H9 (cell line): ENCODE data around the gene PLSCR4. TPM values are rescaled to one million over a fixed set of nuclear protein-coding genes. Genes with fewer than 3 reads are reported as not detected.
A peak's percentile ranks its signal among the peaks of the same experiment; 100 is the strongest.

ENCODE experiments used
- DNase-seq: peaks from one replicate; pipeline ENCODE4 v3.0.0-alpha.2; 2017
- H2AFZ ChIP-seq: one replicate; pipeline ENCODE4 v1.6.1; 2013; ENCODE audit warnings: mild to moderate bottlenecking, low read length, control low read depth, moderate library complexity
- H2AK5ac ChIP-seq: 2 replicates; pipeline ENCODE4 v1.6.1; 2013; ENCODE audit warnings: low read length, control low read depth, mixed read lengths; ENCODE audit not compliant: insufficient read length
- H2BK120ac ChIP-seq: one replicate; pipeline ENCODE4 v1.6.1; 2013; ENCODE audit warnings: low read depth, mild to moderate bottlenecking, low read length, control low read depth, inconsistent platforms; ENCODE audit not compliant: poor library complexity, severe bottlenecking
- H2BK12ac ChIP-seq: 2 replicates; pipeline ENCODE4 v1.6.1; 2013; ENCODE audit warnings: low read length, control low read depth, mixed read lengths, low read depth; ENCODE audit not compliant: insufficient read length
- H2BK15ac ChIP-seq: 2 replicates; pipeline ENCODE4 v1.6.1; 2013; ENCODE audit warnings: low read depth, low read length, control low read depth
- H2BK20ac ChIP-seq: one replicate; pipeline ENCODE4 v1.6.1; 2013; ENCODE audit warnings: low read depth, mild to moderate bottlenecking, low read length, control low read depth, inconsistent platforms; ENCODE audit not compliant: poor library complexity, severe bottlenecking
- H2BK5ac ChIP-seq: 2 replicates; pipeline ENCODE4 v1.6.1; 2013; ENCODE audit warnings: low read length, control low read depth, mixed read lengths; ENCODE audit not compliant: insufficient read length
- H3K14ac ChIP-seq: 2 replicates; pipeline ENCODE4 v1.6.1; 2013; ENCODE audit warnings: low read length, control low read depth; ENCODE audit not compliant: insufficient read depth
- H3K18ac ChIP-seq: 2 replicates; pipeline ENCODE4 v1.6.1; 2013; ENCODE audit warnings: low read depth, mild to moderate bottlenecking, mixed read lengths, low read length, control low read depth; ENCODE audit not compliant: insufficient read length
- H3K23ac ChIP-seq: 2 replicates; pipeline ENCODE4 v1.6.1; 2013; ENCODE audit warnings: low read length, control low read depth, mixed read lengths, low read depth; ENCODE audit not compliant: insufficient read length
- H3K23me2 ChIP-seq: 2 replicates; pipeline ENCODE4 v1.6.1; 2013; ENCODE audit warnings: low read depth, mild to moderate bottlenecking, mixed read lengths, low read length, control low read depth; ENCODE audit not compliant: insufficient read length, poor library complexity, severe bottlenecking
- H3K27ac ChIP-seq: 2 replicates; pipeline ENCODE4 v1.5.1; 2013; ENCODE audit warnings: low read length, control low read depth, mixed read lengths, low read depth; ENCODE audit not compliant: insufficient read length
- H3K27me3 ChIP-seq: 2 replicates; pipeline ENCODE4 v1.6.1; 2013; ENCODE audit warnings: low read length, control low read depth, inconsistent platforms; ENCODE audit not compliant: insufficient read depth
- H3K4ac ChIP-seq: 2 replicates; pipeline ENCODE4 v1.6.1; 2013; ENCODE audit warnings: low read depth, mild to moderate bottlenecking, control low read depth, inconsistent platforms, low read length, moderate library complexity
- H3K4me1 ChIP-seq: 2 replicates; pipeline ENCODE4 v1.6.1; 2013; ENCODE audit warnings: low read length, control low read depth, inconsistent platforms; ENCODE audit not compliant: insufficient read depth
- H3K4me2 ChIP-seq: 2 replicates; pipeline ENCODE4 v1.6.1; 2013; ENCODE audit warnings: low read length, control low read depth, mixed read lengths; ENCODE audit not compliant: insufficient read length, insufficient read depth
- H3K56ac ChIP-seq: 2 replicates; pipeline ENCODE4 v1.6.1; 2013; ENCODE audit warnings: low read depth, mild to moderate bottlenecking, mixed read lengths, low read length, control low read depth; ENCODE audit not compliant: insufficient read length
- H3K79me1 ChIP-seq: 2 replicates; pipeline ENCODE4 v1.6.1; 2013; ENCODE audit warnings: low read depth, mild to moderate bottlenecking, moderate library complexity, low read length, control low read depth, inconsistent platforms; ENCODE audit not compliant: insufficient read depth, poor library complexity, severe bottlenecking
- H3K79me2 ChIP-seq: 2 replicates; pipeline ENCODE4 v1.6.1; 2013; ENCODE audit warnings: low read length, control low read depth, inconsistent platforms; ENCODE audit not compliant: insufficient read depth
- H3K9ac ChIP-seq: 2 replicates; pipeline ENCODE4 v1.6.1; 2013; ENCODE audit warnings: low read length, control low read depth, mixed read lengths; ENCODE audit not compliant: insufficient read length; ENCODE audit errors: extremely low read depth
- H3K9me3 ChIP-seq: one replicate; pipeline ENCODE4 v1.6.1; 2013; ENCODE audit warnings: low read depth, low read length, inconsistent platforms; ENCODE audit not compliant: control insufficient read depth
- H3T11ph ChIP-seq: one replicate; pipeline ENCODE4 v1.6.1; 2013; ENCODE audit warnings: mild to moderate bottlenecking, low read length, control low read depth, inconsistent platforms
- H4K20me1 ChIP-seq: one replicate; pipeline ENCODE4 v1.6.1; 2013; ENCODE audit not compliant: control insufficient read depth, insufficient read length, insufficient read depth
- H4K5ac ChIP-seq: 2 replicates; pipeline ENCODE4 v1.6.1; 2013; ENCODE audit warnings: low read depth, mild to moderate bottlenecking, mixed read lengths, low read length, control low read depth; ENCODE audit not compliant: insufficient read length
- H4K8ac ChIP-seq: replicated peaks from 2 replicates; pipeline ENCODE4 v1.6.1; 2013; ENCODE audit warnings: low read length, control low read depth, mixed read lengths, low read depth; ENCODE audit not compliant: insufficient read length
- H4K91ac ChIP-seq: 2 replicates; pipeline ENCODE4 v1.6.1; 2013; ENCODE audit warnings: low read depth, mild to moderate bottlenecking, moderate library complexity, mixed read lengths, low read length, control low read depth; ENCODE audit not compliant: insufficient read length
- H3K27ac Mint-ChIP-seq, 3 experiments: 2 replicates in 2 of 3; 3 replicates in 1 of 3; pipeline ENCODE4 v1.8.0; 2020 to 2021; ENCODE audit warnings: mixed read lengths in 3 of 3, mild to moderate bottlenecking in 1 of 3, moderate library complexity in 1 of 3
- H3K27me3 Mint-ChIP-seq: 2 replicates; pipeline ENCODE4 v1.8.0; 2021; ENCODE audit warnings: low read depth, mild to moderate bottlenecking, moderate library complexity, mixed read lengths
- H3K36me3 Mint-ChIP-seq, 3 experiments: 2 replicates in 2 of 3; 3 replicates in 1 of 3; pipeline ENCODE4 v1.8.0; 2020 to 2021; ENCODE audit warnings: low read depth in 3 of 3, mixed read lengths in 3 of 3; ENCODE audit not compliant: insufficient read depth in 1 of 3
- H3K4me1 Mint-ChIP-seq, 2 experiments: 2 replicates each; pipeline ENCODE4 v1.8.0; 2020; ENCODE audit warnings: mixed read lengths in 2 of 2
- H3K4me3 Mint-ChIP-seq, 2 experiments: 2 replicates in 1 of 2; 3 replicates in 1 of 2; pipeline ENCODE4 v1.8.0; 2020 to 2021; ENCODE audit warnings: mild to moderate bottlenecking in 2 of 2, mixed read lengths in 2 of 2, moderate library complexity in 1 of 2
- H3K9me3 Mint-ChIP-seq, 2 experiments: 2 replicates in 1 of 2; 3 replicates in 1 of 2; pipeline ENCODE4 v1.8.0; 2020; ENCODE audit warnings: mild to moderate bottlenecking in 2 of 2, mixed read lengths in 2 of 2, moderate library complexity in 1 of 2
- CTCF ChIP-seq: fragments of 200-600 bp; sonication (generic); conservative IDR thresholded peaks from 3 replicates; pipeline ENCODE4 v1.8.0; 2021; ENCODE audit warnings: antibody characterized with exemption, mild to moderate bottlenecking
- WGBS: extraction: QIAGEN DNeasy Blood & Tissue Kit; methylation state at CpG from one replicate; pipeline ENCODE4 v1.1.7; 2013; ENCODE audit warnings: missing lambda C conversion rate, low lambda C conversion rate, mixed read lengths; ENCODE audit not compliant: insufficient read length; ENCODE audit errors: extremely low coverage; 5-methylcytosine and 5-hydroxymethylcytosine counted together
- total RNA-seq: library from RNA; stranded (reverse); gene quantifications from 2 replicates; pipeline ENCODE4 v1.2.1, GENCODE V29; 2021

PLSCR4 gene
- total RNA-seq, 1 experiment from 2014 or later = 1.2 TPM

- Histone ChIP-seq H2AFZ (no peak overlapping the region), H3T11ph (no peak overlapping the region), H3K27ac (no peak overlapping the region), H2AK5ac (no peak overlapping the region), H3K9me3 (no peaks in the 10 kb centered on the region), H2BK120ac (no peak overlapping the region), H3K14ac (no peak overlapping the region), H3K4ac (no peak overlapping the region), H4K5ac (no peak overlapping the region), H2BK15ac (no peak overlapping the region), H3K4me2 (peak overlapping the region; percentile 13), H3K56ac (no peak overlapping the region), H3K9ac (no peak overlapping the region), H2BK5ac (no peak overlapping the region), H2BK20ac (no peak overlapping the region), H3K79me1 (no peaks in the 10 kb centered on the region), H3K23me2 (no peaks in the 10 kb centered on the region), H3K27me3 (no peaks in the 10 kb centered on the region), H2BK12ac (no peak overlapping the region), H4K8ac (no peak overlapping the region), H3K4me1 (no peaks in the 10 kb centered on the region), H4K91ac (no peak overlapping the region), H3K79me2 (no peaks in the 10 kb centered on the region; the same call in 1 of the 2 replicates), H3K18ac (no peak overlapping the region), H3K23ac (no peak overlapping the region), H4K20me1 (no peaks in the 10 kb centered on the region)
- TF ChIP-seq CTCF = no peak
- Mint-ChIP-seq H3K4me1 (peaks cover 19 to 38% of the 10 kb centered on the region in 2 experiments), H3K36me3 (no peaks in the 10 kb centered on the region; a peak in 1 of 7 replicates), H3K4me3 (peak overlapping the region in 1 of 2 experiments; percentile 21; a peak in 1 of 5 replicates), H3K9me3 (no peaks in the 10 kb centered on the region), H3K27ac (no peak overlapping the region; a peak in 1 of 7 replicates), H3K27me3 (peaks cover 16% of the 10 kb centered on the region)
- DNase-seq = no peak
- no CpG with 5 or more reads among the region's 4 CpGs for WGBS
These were observed 91.9 kb downstream of the PLSCR4 start for GRCh38 chr3:146159037-146159436.
